Activated T-cell treated with anti-CD3 and anti-CD28 coated beads, Interleukin-2, amount 50 U/mL, for 48 hours (primary cell): ENCODE measurements around the gene C2CD4C.
A peak's percentile ranks its signal among the peaks of the same experiment; 100 is the strongest.
"Not testable (repeated sequence)": the region's sequence is repeated elsewhere in the genome, so short reads cannot be mapped to it uniquely, and the experiment has no call there.

Source experiments
- DNase-seq, 2 experiments: peaks; one replicate each; pipeline ENCODE4 v3.0.0-alpha.2; 2020

Gene C2CD4C

GRCh38 chr19:408902-409515, at the start of gene C2CD4C:
Gene C2CD4C (minus strand): TSS chr19:409147. CDS start chr19:408361, 786 bp downstream.
- DNase-seq: peak; percentile 36 to 52

GRCh38 chr19:458091-459042, 49.4 kb upstream of the C2CD4C start:
- no peak for DNase-seq

- DNase-seq: no peak
Measured at GRCh38 chr19:457636-458035, 48.7 kb upstream of the C2CD4C start.

GRCh38 chr19:456547-457110, 47.7 kb upstream of the C2CD4C start:
- DNase-seq: no peak

GRCh38 chr19:455851-456546, 47.1 kb upstream of the C2CD4C start:
- DNase-seq: no peak

- DNase-seq: no peak
Measured at GRCh38 chr19:455031-455705, 46.2 kb upstream of the C2CD4C start.

- no peak for DNase-seq
Measured at GRCh38 chr19:453606-454005, 44.7 kb upstream of the C2CD4C start.

- no peak for DNase-seq
Measured at GRCh38 chr19:452829-453228, 43.9 kb upstream of the C2CD4C start.

GRCh38 chr19:450912-451481, 42.0 kb upstream of the C2CD4C start:
- DNase-seq: not testable (repeated sequence)

- no peak for DNase-seq
Measured at GRCh38 chr19:449916-450315, 41.0 kb upstream of the C2CD4C start.

- no peak for DNase-seq
Measured at GRCh38 chr19:447816-448560, 39.0 kb upstream of the C2CD4C start.

GRCh38 chr19:447064-447426, 38.1 kb upstream of the C2CD4C start:
- no peak for DNase-seq

GRCh38 chr19:444677-445210, 35.8 kb upstream of the C2CD4C start:
- no peak for DNase-seq

- DNase-seq: no peak
Measured at GRCh38 chr19:443005-443404, 34.1 kb upstream of the C2CD4C start.

- DNase-seq: no peak
Measured at GRCh38 chr19:442085-442484, 33.1 kb upstream of the C2CD4C start.

GRCh38 chr19:441213-441836, 32.4 kb upstream of the C2CD4C start:
- no peak for DNase-seq

- no peak for DNase-seq
Measured at GRCh38 chr19:440391-441212, 31.7 kb upstream of the C2CD4C start.

GRCh38 chr19:439167-439900, 30.4 kb upstream of the C2CD4C start:
- no peak for DNase-seq

GRCh38 chr19:438416-438958, 29.5 kb upstream of the C2CD4C start:
- no peak for DNase-seq
